Measurements from ENCODE around the gene KATNB1. TPM values are rescaled to one million over a fixed set of nuclear protein-coding genes. Genes with fewer than 3 reads are reported as not detected.
A peak's percentile ranks its signal among the peaks of the same experiment; 100 is the strongest.

KATNB1 gene
- polyA plus RNA-seq, 3 donors: 16.9 to 35.6 (median 17.7) TPM

GRCh38 chr16:57747091-57747490, 11.5 kb downstream of the KATNB1 start:
- H3K4me1 Mint-ChIP-seq: no peaks in the 10 kb centered on the region
- peaks cover 33 to 50% of the 10 kb centered on the region in 2 donors for H3K36me3 Mint-ChIP-seq
- no peaks in the 10 kb centered on the region for H3K27me3 Mint-ChIP-seq (ENCODE audit: low read depth in 3 of 3)
- H3K4me3 Mint-ChIP-seq: no peak overlapping the region
- no peaks in the 10 kb centered on the region for H3K79me2 ChIP-seq (ENCODE audit: insufficient read depth, low read length)
- intact Hi-C loops (cut with micrococcal nuclease): no loop called here
- H4K20me1 ChIP-seq (ENCODE audit: insufficient read depth, low read length): no peaks in the 10 kb centered on the region
- H3K9me3 Mint-ChIP-seq: no peaks in the 10 kb centered on the region
- H3K4me2 ChIP-seq (replicated peaks; ENCODE audit: extremely low read depth, low read length, poor library complexity, severe bottlenecking): no peak overlapping the region
- TF ChIP-seq, protein P1, sequence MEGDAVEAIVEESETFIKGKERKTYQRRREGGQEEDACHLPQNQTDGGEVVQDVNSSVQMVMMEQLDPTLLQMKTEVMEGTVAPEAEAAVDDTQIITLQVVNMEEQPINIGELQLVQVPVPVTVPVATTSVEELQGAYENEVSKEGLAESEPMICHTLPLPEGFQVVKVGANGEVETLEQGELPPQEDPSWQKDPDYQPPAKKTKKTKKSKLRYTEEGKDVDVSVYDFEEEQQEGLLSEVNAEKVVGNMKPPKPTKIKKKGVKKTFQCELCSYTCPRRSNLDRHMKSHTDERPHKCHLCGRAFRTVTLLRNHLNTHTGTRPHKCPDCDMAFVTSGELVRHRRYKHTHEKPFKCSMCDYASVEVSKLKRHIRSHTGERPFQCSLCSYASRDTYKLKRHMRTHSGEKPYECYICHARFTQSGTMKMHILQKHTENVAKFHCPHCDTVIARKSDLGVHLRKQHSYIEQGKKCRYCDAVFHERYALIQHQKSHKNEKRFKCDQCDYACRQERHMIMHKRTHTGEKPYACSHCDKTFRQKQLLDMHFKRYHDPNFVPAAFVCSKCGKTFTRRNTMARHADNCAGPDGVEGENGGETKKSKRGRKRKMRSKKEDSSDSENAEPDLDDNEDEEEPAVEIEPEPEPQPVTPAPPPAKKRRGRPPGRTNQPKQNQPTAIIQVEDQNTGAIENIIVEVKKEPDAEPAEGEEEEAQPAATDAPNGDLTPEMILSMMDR (IDR thresholded peaks at IDR 0.05): no peak
- WGBS (ENCODE audit: insufficient coverage): 99% methylated on average over 7 of the region's 7 CpGs
- no peak overlapping the region for H3K4me3 ChIP-seq (replicated peaks in 1 of 3; ENCODE audit: low read depth in 2 of 3, low read length in 3 of 3)
- H3K9ac ChIP-seq (ENCODE audit: insufficient read depth, low read length, poor library complexity, severe bottlenecking): no peak overlapping the region
- no peak for DNase-seq
- H2AFZ ChIP-seq (ENCODE audit: insufficient read depth, low read depth, low read length, poor library complexity, severe bottlenecking): no peak overlapping the region
- no peaks in the 10 kb centered on the region for H3K9me3 ChIP-seq (replicated peaks in 1 of 2; ENCODE audit: control insufficient read depth in 1 of 2, insufficient read depth in 1 of 2, low read length in 2 of 2)
- no peaks in the 10 kb centered on the region for H3K4me1 ChIP-seq (ENCODE audit: control insufficient read depth in 1 of 2, insufficient read depth in 2 of 2, low read length in 2 of 2)
- no peak overlapping the region for H3K27ac ChIP-seq (ENCODE audit: low read depth in 1 of 2, low read length in 2 of 2)
- H3K36me3 ChIP-seq (replicated peaks in 1 of 2; ENCODE audit: control insufficient read depth in 1 of 2, insufficient read depth in 2 of 2, low read length in 2 of 2): peaks cover 31 to 53% of the 10 kb centered on the region in 2 donors
- peak overlapping the region in 1 of 7 donors; percentile 26 for H3K27ac Mint-ChIP-seq
- no peaks in the 10 kb centered on the region for H3K27me3 ChIP-seq (ENCODE audit: control insufficient read depth in 2 of 2, insufficient read depth in 2 of 2, low read length in 2 of 2)

DNA sequence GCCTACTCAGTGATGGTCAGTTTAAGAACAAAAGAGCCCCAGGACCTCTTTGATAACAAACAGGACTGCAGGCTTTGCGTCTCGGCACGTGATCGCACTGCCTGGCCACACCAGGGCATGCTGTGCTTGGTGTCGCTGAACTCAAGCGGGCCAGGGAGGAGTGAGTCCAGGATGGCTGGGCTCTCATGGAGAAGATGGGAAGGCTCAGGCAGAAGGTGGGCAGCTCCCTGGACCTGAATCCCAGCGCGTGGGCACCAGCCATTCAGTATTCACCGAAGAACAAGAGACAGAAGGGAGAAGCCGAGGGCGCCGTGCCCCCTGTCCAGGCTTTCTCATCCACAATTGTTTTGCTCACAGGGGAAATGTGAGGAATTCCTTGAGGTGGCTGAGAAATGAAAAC, 11.9 kb downstream of the KATNB1 start:
- no peaks in the 10 kb centered on the region for H3K9me3 ChIP-seq (replicated peaks in 1 of 2; ENCODE audit: control insufficient read depth in 1 of 2, insufficient read depth in 1 of 2, low read length in 2 of 2)
- H3K4me3 Mint-ChIP-seq: no peak overlapping the region
- H3K9ac ChIP-seq (ENCODE audit: insufficient read depth, low read length, poor library complexity, severe bottlenecking): no peak overlapping the region
- no peak overlapping the region for H3K4me2 ChIP-seq (replicated peaks; ENCODE audit: extremely low read depth, low read length, poor library complexity, severe bottlenecking)
- H3K36me3 ChIP-seq (replicated peaks in 1 of 2; ENCODE audit: control insufficient read depth in 1 of 2, insufficient read depth in 2 of 2, low read length in 2 of 2): peaks cover 31 to 53% of the 10 kb centered on the region in 2 donors
- no peaks in the 10 kb centered on the region for H3K4me1 ChIP-seq (ENCODE audit: control insufficient read depth in 1 of 2, insufficient read depth in 2 of 2, low read length in 2 of 2)
- H3K27ac ChIP-seq (ENCODE audit: low read depth in 1 of 2, low read length in 2 of 2): no peak overlapping the region
- H3K27me3 ChIP-seq (ENCODE audit: control insufficient read depth in 2 of 2, insufficient read depth in 2 of 2, low read length in 2 of 2): no peaks in the 10 kb centered on the region
- no peaks in the 10 kb centered on the region for H3K9me3 Mint-ChIP-seq
- 96% methylated on average over 7 of the region's 12 CpGs for WGBS (ENCODE audit: insufficient coverage)
- no peaks in the 10 kb centered on the region for H4K20me1 ChIP-seq (ENCODE audit: insufficient read depth, low read length)
- H3K4me1 Mint-ChIP-seq: no peaks in the 10 kb centered on the region
- intact Hi-C loops (cut with micrococcal nuclease): no loop called here
- peaks cover 33 to 53% of the 10 kb centered on the region in 2 donors for H3K36me3 Mint-ChIP-seq
- H2AFZ ChIP-seq (ENCODE audit: insufficient read depth, low read depth, low read length, poor library complexity, severe bottlenecking): no peak overlapping the region
- TF ChIP-seq, protein P1 (IDR thresholded peaks at IDR 0.05): no peak
- peak overlapping the region in 1 of 7 donors; percentile 26 for H3K27ac Mint-ChIP-seq
- H3K79me2 ChIP-seq (ENCODE audit: insufficient read depth, low read length): no peaks in the 10 kb centered on the region
- H3K4me3 ChIP-seq (replicated peaks in 1 of 3; ENCODE audit: low read depth in 2 of 3, low read length in 3 of 3): no peak overlapping the region
- no peak for DNase-seq
- no peaks in the 10 kb centered on the region for H3K27me3 Mint-ChIP-seq (ENCODE audit: low read depth in 3 of 3)

Measured in CD14-positive monocyte (primary cell).